ENCODE measurements around the gene PROZ. TPM values are rescaled to one million over a fixed set of nuclear protein-coding genes. Genes with fewer than 3 reads are reported as not detected.

PROZ gene
- total and polyA plus RNA-seq, 2 of the 13 experiments (the other 11 are each of a cell fraction or from before 2014, with no cell fraction given), result 5.6 to 22.5 TPM

DNA sequence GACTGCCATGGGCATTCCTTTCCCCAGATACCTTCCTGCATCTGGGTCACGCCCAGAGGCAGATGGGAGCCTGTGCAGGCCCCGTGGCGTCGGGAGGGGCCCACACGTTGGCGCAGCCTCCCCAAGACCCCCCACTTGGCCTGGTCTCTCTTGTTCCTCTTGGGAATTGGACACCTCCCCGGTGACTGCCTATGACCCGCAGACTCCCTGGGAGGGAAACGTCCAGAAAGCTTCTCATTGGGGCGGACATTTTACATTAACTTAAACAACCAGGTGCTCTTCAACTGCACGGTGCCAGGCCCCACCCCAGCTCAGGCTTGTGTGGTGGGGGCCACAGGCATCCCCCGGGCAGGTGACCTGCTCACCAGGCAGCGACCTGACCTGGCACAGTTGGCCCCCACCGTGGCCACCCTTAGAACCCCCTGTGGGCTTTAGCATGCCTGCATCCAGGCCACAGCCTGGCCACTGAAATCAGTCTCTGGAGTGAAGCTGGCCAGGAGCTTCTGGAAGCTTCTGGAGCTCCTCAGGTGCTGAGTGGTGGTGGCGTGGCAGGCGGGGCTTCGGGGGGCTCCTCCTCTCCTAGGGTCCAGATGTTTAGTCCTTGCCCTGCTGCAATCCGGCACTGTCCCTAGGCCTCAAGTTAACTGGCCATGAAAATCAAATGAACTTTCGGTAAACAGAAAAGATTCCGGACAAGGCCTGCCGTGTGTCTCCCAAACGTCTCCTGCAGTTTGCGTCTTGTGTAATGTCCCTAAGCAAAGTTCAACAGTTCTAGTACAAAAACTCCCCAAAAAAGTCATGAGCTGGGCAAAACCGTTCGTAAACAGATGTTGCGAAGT is 8.5 kb upstream of the PROZ start (continued):
- no peak for TF ChIP-seq ZNF775 (CRISPR knock-in tag; IDR thresholded peaks at IDR 0.05; ENCODE audit: borderline replicate concordance)
- 0 out of 4 replicates have a peak, but pooled peaks of 1 of the 2 experiments have one; percentile 51 for TF ChIP-seq KLF16 (CRISPR knock-in tag; IDR thresholded peaks at IDR 0.05)
- no peak for TF ChIP-seq TEAD3 (CRISPR knock-in tag; optimal IDR thresholded peaks at IDR 0.05; ENCODE audit: borderline replicate concordance)
- no peak; the same call in none of the 2 replicates for TF ChIP-seq NKX3-1 (CRISPR knock-in tag; IDR thresholded peaks at IDR 0.05)
- TF ChIP-seq ZNF431 (CRISPR knock-in tag; IDR thresholded peaks at IDR 0.05; ENCODE audit: borderline replicate concordance, low read depth), result no peak; the same call in 1 of the 2 replicates
- TF ChIP-seq EED (CRISPR knock-in tag; IDR thresholded peaks at IDR 0.05), result 0 out of 2 replicates have a peak, but pooled peaks have one; percentile 33
- no peak for TF ChIP-seq ZNF160 (CRISPR knock-in tag; IDR thresholded peaks at IDR 0.05)
- no peak for TF ChIP-seq ZIK1 (CRISPR knock-in tag; IDR thresholded peaks at IDR 0.05; ENCODE audit: borderline replicate concordance, low read depth)
- TF ChIP-seq ETV5 (CRISPR knock-in tag; IDR thresholded peaks at IDR 0.05; ENCODE audit: borderline replicate concordance), result peak; percentile 66; the same call in 1 of the 2 replicates
- peak; percentile 89 for TF ChIP-seq FOXO1 (CRISPR knock-in tag; IDR thresholded peaks at IDR 0.05)
- peak in 1 of 2 experiments; percentile 73; a peak in 1 of 4 replicates for TF ChIP-seq EP300 (IDR thresholded peaks at IDR 0.05; ENCODE audit: low read depth in 2 of 2, low read length in 2 of 2)
- TF ChIP-seq EP300 (CRISPR knock-in tag; IDR thresholded peaks at IDR 0.05; ENCODE audit: borderline replicate concordance), result no peak; the same call in none of the 2 replicates
- peak; percentile 63 for TF ChIP-seq SKI (IDR thresholded peaks at IDR 0.05; ENCODE audit: partially characterized antibody)
- TF ChIP-seq MEIS2 (CRISPR knock-in tag; IDR thresholded peaks at IDR 0.05), result no peak
- TF ChIP-seq ZNF615 (CRISPR knock-in tag; IDR thresholded peaks at IDR 0.05; ENCODE audit: borderline replicate concordance), result no peak
- peak; percentile 52; the same call in 1 of the 2 replicates for TF ChIP-seq NR2C2 (CRISPR knock-in tag; IDR thresholded peaks at IDR 0.05; ENCODE audit: borderline replicate concordance)
- TF ChIP-seq MED8 (CRISPR knock-in tag; IDR thresholded peaks at IDR 0.05; ENCODE audit: insufficient replicate concordance), result peak; percentile 39
- TF ChIP-seq, protein P1, sequence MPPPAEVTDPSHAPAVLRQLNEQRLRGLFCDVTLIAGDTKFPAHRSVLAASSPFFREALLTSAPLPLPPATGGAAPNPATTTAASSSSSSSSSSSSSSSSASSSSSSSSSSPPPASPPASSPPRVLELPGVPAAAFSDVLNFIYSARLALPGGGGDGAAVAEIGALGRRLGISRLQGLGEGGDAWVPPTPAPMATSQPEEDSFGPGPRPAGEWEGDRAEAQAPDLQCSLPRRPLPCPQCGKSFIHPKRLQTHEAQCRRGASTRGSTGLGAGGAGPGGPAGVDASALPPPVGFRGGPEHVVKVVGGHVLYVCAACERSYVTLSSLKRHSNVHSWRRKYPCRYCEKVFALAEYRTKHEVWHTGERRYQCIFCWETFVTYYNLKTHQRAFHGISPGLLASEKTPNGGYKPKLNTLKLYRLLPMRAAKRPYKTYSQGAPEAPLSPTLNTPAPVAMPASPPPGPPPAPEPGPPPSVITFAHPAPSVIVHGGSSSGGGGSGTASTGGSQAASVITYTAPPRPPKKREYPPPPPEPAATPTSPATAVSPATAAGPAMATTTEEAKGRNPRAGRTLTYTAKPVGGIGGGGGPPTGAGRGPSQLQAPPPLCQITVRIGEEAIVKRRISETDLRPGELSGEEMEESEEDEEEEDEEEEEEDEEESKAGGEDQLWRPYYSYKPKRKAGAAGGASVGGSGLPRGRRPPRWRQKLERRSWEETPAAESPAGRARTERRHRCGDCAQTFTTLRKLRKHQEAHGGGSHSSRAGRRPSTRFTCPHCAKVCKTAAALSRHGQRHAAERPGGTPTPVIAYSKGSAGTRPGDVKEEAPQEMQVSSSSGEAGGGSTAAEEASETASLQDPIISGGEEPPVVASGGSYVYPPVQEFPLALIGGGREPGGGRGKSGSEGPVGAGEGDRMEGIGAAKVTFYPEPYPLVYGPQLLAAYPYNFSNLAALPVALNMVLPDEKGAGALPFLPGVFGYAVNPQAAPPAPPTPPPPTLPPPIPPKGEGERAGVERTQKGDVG (CRISPR knock-in tag; IDR thresholded peaks at IDR 0.05; ENCODE audit: borderline replicate concordance), result no peak
- no peak for TF ChIP-seq SMAD1 (CRISPR knock-in tag; IDR thresholded peaks at IDR 0.05; ENCODE audit: borderline replicate concordance, low read depth)
- TF ChIP-seq ZNF30 (CRISPR knock-in tag; IDR thresholded peaks at IDR 0.05), result no peak
- 0 out of 2 replicates have a peak, but pooled peaks have one; percentile 46 for TF ChIP-seq KLF6 (CRISPR knock-in tag; IDR thresholded peaks at IDR 0.05)
- TF ChIP-seq, protein P2, sequence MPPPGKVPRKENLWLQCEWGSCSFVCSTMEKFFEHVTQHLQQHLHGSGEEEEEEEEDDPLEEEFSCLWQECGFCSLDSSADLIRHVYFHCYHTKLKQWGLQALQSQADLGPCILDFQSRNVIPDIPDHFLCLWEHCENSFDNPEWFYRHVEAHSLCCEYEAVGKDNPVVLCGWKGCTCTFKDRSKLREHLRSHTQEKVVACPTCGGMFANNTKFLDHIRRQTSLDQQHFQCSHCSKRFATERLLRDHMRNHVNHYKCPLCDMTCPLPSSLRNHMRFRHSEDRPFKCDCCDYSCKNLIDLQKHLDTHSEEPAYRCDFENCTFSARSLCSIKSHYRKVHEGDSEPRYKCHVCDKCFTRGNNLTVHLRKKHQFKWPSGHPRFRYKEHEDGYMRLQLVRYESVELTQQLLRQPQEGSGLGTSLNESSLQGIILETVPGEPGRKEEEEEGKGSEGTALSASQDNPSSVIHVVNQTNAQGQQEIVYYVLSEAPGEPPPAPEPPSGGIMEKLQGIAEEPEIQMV (CRISPR knock-in tag; IDR thresholded peaks at IDR 0.05; ENCODE audit: low read depth), result peak; percentile 41; the same call in 1 of the 2 replicates
- peak; percentile 74 for TF ChIP-seq GATAD2A (CRISPR knock-in tag; IDR thresholded peaks at IDR 0.05)

Measured in HepG2 (cell line).